ENCODE data around the gene MYO7A.

MYO7A gene

DNA sequence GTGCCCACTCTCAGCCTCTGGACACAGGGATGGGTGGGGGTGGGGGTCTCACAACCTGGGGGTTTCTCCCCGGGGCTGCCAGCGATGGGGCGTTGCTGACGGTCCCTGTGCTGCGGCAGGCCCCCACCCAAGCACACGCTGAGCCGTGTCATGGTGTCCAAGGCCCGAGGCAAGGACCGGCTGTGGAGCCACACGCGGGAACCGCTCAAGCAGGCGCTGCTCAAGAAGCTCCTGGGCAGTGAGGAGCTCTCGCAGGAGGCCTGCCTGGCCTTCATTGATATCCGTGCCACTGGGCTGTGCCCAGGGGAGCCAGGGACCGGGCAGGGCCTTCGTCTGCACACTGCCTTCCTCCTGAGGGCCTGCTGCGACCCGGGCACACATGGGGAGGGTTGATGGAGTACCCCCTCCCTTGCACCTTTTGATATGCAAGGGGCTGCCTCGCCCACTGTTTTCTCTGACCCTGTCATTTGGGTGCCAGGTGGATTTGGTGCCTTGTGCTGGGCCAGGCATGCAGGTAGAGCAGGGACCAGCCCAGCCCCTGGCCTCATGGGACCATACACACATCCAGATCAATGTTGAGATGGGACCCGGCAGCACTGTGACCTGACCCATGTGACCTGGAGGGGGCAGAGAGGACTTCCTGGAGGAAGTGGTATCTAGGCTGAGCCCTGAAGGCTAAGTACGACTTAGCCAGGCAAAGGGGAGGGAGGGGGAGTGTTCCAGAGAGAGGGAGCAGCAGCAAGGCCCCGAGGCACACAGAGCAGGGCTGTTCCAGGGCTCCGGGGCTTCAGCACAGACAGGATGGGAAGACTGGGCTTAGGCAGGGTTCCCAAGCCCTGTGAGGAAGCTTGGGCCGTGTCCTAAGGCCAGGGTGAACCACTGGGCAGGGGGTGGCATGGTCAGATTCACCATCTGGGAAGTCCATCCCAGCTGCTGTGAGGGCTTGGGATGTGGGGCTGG lies 75.2 kb downstream of the MYO7A start:
- no peak for DNase-seq

DNA sequence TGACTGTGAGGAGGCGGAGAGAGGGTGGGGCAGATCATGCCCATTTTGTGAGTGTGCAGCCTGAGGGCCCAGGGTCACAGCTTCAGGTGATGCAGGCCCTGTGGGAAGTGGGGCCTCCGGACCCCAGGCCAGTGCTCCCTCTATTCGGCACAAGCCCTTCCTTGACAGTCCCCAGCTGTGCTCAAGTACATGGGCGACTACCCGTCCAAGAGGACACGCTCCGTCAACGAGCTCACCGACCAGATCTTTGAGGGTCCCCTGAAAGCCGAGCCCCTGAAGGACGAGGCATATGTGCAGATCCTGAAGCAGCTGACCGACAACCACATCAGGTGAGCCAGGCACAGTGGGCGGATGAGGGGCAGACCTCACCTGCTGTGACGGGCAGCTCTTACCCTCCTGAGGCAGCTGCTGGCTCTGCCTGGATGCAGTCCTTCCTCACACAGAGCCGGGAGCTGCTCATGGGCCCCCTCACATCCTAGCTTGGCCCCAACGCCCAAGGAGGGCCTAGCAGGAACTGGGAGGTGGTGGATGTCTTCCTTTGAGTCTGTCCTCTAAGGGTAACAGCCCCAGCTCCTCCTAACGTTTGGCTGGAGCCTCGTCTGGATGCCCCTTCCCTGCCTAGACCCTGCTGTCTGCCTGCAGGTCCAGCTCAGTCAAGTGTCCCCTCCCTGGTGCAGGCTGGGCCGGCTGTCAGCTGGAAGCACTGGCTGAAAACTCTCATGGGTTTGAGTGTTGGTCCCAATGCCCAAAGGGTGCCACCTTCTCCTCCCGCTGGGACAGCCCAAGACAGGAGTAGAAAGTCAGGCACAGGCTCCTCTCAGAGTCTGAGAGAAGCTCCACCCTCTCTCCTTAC lies 76.1 kb downstream of the MYO7A start:
- no peak for DNase-seq

DNA sequence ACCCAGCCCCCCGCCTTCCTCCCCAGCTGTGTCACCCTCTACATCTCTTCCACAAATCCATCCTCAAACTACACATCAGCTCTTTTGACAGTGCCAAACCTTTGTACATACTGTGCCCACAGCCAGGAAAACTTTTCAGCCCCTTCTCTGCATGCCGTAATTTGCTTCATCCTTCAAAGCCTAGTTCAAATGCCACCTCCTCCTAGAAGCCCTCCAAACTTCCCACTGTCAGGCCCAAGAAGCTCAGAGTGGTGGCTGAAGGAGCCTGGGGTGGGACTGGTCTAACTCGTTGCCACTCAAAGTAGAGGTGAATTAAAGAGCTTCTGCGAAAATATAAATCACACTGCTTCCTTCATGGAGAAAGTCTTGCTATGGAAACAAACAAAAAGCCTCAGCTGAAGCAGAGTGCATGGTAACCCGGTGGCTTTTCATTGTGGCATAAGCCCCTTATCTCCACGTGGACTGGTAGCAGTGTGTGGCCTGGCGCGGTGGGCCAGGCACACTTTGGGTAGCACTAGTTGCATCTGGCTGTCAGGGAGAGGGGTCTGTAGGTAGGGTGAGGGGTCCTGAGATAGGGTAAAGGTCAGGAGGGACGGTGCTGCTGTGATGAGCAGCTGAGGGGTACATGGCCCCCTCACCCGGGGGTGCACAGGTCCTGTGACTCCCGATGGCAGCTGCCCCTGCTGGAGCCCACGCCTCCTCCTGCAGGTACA lies 76.9 kb downstream of the MYO7A start:
- DNase-seq = no peak

DNA sequence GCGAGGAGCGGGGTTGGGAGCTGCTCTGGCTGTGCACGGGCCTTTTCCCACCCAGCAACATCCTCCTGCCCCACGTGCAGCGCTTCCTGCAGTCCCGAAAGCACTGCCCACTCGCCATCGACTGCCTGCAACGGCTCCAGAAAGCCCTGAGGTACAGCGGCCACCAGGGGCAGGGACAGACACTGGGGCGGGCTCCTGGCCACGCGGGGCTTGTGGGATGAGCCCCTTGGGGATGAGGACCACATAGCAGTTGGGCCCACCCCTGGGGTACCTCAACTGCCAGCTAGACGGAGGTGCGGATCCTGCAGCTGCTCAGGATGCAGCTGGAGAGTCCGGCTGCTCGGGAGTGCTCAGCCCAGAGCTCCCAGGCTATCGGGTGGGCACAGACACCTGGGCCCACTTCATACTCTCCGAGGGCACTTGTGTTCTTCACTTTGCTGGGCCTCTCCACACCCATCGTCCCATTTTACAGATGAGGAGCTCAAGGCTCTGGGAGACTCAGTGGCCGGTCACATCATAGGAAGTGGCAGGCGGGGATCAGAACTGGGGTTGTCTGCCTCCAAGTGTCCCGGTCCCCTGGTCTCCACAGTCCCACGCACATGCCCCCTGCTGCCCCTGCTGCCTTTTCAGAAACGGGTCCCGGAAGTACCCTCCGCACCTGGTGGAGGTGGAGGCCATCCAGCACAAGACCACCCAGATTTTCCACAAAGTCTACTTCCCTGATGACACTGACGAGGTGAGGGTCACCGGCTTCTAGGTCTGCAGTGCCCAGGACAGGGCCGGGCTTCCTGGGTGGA lies 77.6 kb downstream of the MYO7A start:
- DNase-seq = no peak

DNA sequence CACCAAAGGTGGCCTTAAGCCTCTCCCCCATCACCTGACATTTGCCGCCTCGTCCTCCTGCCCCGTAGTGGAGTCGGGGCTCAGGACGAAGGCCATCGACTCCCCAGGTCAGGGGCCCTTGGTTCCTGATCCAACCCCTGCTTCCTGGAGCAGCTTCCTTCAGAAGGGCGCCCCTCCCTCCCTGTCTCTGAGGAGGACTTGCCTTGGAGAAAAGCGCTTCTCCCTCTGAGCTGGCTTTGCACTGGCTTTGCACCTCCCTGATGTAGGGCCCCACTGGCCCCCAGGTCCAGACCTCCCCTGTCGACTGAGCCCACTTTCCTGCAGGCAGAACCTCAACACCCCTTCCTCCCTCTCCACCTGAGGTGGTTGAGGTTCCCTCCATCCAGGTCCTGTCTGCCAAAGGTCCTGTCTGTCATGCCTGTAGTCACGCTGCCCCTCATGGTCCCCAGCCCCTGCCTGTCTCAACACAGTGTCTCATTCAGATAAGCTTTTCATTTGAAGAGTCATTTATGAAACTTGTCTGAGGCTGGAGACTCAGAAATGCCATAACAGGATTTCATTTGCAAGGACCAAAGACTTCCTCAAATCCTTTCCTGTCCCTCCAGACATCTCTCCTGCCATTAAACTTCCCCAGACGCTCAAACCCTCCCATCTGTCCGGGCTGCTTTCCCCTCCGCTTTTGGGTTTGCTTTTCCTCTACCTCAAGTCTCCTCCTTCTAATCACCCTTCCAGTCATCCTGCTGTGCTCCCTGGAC lies 78.4 kb downstream of the MYO7A start:
- DNase-seq = no peak

DNA sequence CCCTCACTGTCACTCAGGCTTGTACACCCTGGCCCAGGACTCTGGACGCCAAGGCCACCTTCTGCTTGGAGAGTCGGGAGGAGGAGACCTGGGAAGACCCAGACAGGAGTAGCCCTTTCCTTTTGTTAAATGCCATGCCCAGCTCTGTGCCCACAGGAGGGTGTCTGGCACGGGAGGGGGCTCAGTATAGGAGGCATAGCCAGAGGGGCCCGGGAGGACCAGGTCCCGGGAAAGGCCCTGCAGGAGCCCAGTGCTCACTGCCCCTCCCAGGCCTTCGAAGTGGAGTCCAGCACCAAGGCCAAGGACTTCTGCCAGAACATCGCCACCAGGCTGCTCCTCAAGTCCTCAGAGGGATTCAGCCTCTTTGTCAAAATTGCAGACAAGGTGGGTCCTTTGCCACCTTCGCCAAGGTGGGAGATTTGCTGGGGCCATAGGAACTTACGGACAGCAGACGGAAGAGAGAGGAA lies 79.0 kb downstream of the MYO7A start:
- no peak for DNase-seq

DNA sequence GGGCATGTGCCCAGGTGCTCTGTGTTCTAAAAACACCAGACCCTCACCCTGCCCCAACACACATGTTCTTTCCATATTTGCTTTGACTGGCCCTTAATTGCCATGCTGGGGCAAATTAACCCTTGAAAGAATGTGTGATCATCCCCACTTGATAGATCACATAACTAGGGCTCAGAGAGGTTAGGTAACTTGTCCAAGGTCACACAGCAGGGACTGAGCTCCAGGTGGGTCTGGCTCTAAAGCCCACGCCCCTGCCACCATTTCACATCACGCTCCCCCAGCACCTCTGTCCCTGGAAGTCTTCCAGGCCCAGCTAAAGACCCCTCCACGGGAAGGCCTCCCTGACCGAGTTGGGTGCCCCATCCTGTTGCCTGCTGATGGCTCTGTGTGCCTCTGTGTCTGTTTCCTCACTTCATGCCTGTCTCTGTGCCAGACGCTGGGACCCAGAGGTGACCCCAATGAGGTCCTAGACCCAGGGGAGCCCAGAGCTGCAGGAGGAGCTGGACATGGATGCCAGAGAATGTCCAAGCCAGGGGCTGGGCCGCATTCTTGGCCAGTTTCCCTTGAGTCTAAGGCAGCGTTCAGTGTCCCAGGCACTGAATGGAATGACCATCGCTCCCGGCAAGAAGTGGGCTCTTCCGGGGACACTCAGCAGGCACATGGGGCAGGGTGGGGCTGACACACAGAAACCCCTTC lies 79.7 kb downstream of the MYO7A start:
- no peak for DNase-seq

DNA sequence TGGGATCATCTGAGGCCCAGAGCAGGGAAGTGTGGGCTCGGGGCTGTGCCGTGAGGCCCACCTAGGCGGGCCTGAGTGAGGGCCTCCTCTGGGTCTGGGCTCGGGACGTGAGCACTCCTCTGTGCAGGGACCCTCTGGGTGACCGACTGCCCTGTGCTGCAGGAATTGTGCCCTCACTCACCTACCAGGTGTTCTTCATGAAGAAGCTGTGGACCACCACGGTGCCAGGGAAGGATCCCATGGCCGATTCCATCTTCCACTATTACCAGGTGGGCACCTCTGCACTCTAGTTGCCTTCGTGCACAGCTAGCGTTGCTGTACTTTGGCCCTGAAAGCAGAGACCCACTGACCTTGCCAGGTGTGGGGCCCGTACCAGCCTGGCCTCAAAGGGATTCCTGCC lies 80.5 kb downstream of the MYO7A start:
- no peak for DNase-seq

DNA sequence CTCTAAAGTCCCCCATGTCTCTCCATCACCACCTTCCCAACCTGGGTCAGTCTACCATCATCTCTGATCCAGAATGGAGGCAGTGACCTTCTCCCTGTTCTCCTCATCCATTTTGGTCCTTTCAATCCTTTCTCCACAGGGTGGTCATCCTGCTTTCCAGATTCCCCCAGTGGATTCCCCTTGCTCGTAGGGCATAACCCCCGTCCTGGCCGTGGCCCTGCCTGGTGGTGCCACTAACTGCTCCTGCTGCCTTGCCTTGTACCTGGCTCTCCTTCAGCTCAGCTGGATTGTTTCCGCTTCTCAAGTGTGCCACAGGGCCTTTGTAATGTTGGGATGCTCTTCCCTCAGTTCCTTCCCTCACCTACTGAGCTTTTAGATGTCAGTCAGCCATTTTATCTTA lies 81.6 kb downstream of the MYO7A start:
- DNase-seq = no peak

DNA sequence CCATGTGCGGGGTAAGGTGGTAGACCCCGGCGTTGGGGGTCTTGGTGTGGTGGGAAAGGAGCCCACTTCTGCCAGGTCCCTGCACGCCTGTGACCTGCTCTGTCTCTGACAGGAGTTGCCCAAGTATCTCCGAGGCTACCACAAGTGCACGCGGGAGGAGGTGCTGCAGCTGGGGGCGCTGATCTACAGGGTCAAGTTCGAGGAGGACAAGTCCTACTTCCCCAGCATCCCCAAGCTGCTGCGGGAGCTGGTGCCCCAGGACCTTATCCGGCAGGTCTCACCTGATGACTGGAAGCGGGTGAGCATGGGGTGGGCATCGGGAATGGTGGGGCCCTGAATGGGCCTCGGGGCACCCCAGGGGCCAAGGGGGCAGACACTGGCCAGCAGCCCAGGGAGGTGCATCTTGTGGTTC lies 83.0 kb downstream of the MYO7A start:
- DNase-seq = no peak

DNA sequence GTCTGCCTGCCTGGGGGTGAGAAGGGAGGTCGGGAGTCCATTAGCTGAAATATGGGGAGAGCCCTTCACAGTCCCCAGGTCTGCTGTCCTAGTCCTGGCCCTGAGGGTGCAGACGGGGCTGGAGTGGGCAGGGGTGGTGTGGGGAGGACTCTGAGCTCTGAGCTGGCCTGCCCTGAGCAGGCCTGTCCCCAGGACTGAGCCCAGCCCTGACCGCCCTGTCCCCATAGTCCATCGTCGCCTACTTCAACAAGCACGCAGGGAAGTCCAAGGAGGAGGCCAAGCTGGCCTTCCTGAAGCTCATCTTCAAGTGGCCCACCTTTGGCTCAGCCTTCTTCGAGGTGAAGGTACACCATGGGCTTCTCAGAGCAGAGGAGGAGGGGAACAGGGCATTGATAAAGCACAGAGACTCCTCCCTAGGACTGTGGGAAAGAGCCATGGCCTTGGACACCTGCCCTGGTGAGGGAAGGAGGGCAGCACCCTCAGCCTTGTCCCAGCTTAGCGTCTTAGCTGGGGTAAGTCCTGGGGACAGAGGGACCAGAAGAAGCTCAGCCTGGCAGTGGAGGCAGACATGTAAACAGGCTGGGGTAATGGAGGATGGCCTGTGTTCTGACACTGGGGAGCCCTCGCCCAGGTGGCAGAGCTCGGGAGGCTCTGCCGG lies 83.7 kb downstream of the MYO7A start:
- no peak for DNase-seq

DNA sequence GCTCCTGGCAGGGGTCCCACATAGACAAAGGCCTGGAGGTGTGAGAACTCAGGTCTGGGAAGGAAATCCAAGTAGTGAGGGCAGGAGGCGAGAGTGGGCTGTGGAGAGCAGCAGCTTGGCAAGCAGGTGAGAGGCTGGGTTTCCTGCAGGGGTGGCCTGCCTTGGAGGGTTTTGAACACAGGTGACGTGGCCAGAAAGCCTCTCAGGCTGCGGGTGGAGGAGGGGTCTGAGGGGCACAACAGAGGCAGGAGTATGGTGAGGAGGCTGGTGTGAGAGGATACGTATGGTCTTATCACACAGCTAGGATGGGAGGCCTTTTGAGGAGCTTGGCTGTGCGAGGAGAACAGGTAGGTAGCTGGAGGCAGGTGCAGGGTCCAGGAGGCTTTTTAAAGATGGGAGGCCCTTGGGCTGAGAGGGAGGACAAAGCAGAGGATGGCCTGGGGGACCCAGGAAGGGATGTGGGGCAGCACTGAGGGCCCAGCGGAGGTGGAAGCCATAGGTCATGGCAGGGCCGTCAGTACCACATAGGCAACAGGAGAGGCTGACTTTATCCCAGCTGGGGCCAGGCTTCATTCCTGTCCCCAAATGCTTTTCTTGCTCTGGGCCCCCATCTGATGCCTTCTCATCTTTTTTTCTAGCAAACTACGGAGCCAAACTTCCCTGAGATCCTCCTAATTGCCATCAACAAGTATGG lies 84.4 kb downstream of the MYO7A start:
- no peak for DNase-seq

DNA sequence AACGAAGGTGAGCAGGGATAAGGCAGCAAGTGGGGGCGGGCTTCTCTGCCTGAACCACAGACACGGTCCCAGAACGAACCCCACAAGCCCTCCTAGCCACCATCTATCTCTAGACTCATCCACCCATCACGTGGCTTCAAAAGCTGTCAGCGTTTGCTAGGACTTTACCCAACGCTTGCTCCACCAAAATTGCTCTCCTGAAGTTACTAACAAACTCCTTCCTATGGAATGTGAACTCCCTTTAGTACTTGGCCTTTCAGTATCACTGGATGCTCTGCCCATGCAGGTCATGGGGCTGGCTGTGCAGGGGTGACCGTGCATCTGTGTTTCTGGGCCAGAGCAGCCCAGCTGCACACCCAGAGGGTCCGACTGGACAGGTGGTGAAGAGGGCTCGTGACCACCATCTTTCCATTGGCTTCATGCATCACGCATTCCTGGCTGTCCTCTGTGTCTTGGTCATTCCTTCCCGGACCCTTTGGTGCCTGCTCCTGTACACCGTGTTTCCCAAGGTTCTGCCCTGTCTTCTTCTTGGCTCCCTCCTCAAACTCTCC lies 85.1 kb downstream of the MYO7A start:
- DNase-seq = no peak

DNA sequence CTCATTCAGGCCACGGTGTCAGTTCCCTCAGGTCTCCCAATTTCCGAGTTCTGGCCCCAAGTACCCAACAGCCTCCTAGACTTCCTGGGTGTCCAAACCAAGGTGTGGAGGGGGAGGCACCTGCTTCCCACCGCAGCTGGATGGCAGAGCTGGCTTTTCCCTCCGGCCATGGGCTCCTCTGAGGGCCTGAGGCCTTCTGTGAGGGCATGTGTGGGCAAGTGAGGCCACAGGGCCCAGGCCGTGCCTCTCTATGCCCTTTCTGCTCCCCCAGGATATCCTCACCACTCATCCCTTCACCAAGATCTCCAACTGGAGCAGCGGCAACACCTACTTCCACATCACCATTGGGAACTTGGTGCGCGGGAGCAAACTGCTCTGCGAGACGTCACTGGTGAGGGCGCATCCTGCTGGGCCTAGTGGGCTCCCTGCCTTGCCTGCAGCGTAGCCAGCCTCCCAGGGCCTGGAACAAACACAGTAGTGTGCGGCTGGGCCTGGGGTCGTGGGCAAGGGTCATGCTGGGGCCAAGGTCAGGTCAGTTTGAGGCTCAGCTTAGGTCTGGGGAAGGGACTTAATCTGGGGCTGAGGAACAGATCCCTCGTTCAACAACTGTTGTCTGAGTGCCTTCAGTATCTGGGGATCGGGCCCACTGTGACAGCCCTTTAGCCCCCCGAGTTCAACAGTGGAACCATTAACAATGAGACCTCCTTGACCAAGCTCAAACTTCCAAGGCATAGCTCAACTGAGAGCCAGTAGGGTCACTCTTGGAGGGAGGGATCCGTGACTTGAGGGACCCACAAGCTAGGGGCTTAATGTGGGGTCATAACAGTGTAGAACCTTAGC lies 85.8 kb downstream of the MYO7A start:
- DNase-seq = no peak

DNA sequence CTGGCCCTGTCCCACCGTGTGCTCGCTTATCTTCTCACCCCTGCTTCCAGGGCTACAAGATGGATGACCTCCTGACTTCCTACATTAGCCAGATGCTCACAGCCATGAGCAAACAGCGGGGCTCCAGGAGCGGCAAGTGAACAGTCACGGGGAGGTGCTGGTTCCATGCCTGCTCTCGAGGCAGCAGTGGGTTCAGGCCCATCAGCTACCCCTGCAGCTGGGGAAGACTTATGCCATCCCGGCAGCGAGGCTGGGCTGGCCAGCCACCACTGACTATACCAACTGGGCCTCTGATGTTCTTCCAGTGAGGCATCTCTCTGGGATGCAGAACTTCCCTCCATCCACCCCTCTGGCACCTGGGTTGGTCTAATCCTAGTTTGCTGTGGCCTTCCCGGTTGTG lies 86.5 kb downstream of the MYO7A start:
- no peak for DNase-seq

DNA sequence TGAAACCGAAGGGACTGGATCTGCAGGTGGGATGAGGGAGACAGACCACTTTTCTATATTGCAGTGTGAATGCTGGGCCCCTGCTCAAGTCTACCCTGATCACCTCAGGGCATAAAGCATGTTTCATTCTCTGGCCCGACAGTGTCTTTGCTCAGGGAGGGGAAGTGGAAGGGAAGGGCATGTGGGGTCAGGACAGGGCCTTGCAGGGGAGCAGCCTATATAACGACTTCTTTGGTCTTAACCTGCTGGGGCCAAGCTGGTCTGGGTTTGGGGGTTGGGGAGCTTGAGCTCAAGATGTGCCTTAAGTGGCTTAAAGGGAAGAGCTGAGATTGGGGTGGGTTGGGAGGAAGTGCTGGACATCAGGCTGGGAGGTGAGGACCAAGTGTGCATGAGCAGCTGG lies 87.1 kb downstream of the MYO7A start:
- no peak for DNase-seq

DNA sequence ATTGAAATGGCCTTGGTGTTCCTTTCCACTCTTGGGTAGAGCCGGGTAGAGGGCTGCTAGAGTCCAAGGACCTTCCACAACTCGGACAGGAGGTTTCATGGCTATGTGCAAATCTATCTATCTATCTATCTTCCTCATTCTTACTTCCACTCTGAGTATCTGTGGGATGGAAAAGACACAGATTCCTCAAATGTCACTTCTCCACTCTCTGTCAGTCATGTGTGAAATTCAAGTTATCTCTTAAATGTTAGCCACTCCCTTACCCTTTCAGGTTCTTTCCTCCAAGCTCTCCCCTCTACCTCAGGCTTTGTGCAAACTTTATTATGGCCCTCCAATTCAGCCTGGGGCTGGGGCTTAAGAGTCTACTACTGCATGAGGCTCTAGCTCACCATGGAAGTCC lies 89.1 kb downstream of the MYO7A start:
- DNase-seq = no peak

DNA sequence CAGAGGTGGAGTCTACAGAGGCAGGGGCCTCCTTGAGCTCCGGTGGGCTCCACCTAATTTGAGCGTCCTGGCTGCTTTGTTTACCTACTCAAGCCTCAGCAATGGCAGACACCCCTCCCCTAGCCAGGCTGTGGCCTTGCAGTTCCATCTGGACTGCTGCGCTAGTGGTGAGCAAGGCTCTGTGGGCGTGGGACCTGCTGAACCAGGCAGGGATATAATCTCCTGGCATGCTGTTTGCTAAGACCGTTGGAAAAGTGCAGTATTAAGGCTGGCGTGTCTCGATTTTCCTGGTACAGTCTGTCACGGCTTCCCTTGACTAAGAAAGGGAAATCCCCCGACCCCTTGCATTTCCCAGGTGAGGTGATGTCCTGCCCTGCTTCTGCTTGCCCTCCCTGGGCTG lies 95.8 kb downstream of the MYO7A start:
- no peak for DNase-seq
